GM12875 (cell line): ENCODE measurements around the gene C1orf105.

Experiments used
- H3K4me3 ChIP-seq: one replicate; pipeline ENCODE4 v1.5.1; 2011; ENCODE audit warnings: low read depth, low read length, control low read depth
- CTCF ChIP-seq: IDR thresholded peaks from 2 replicates; pipeline ENCODE4 v1.5.1; 2011; ENCODE audit warnings: low read depth, mild to moderate bottlenecking, control low read depth, inconsistent platforms, low read length, moderate library complexity, borderline replicate concordance; ENCODE audit not compliant: insufficient read depth

The C1orf105 gene

GRCh38 chr1:172380441-172381244 is 39.8 kb upstream of the C1orf105 start:
- no peak for TF ChIP-seq CTCF
- H3K4me3 ChIP-seq = no peak overlapping the region

DNA sequence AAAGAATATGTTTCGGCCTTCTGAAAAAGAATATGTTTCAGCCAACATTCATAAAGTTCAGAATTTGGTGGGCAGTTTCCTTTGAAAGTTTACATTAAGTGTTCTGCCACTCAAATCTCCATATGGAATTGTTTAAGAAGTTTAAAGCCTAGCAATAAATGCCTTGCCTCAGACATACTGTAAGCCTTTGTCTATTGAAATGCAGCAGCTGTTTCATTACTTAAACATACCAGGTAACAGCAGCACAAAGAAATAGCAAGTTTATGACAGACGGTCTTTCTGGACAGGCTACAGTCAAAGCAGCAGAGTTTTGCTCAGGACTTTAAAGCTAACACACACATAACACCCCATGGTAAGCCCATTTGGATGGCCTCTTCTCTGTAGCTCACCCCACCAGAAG is 38.5 kb upstream of the C1orf105 start:
- H3K4me3 ChIP-seq = no peak overlapping the region
- no peak for TF ChIP-seq CTCF

DNA sequence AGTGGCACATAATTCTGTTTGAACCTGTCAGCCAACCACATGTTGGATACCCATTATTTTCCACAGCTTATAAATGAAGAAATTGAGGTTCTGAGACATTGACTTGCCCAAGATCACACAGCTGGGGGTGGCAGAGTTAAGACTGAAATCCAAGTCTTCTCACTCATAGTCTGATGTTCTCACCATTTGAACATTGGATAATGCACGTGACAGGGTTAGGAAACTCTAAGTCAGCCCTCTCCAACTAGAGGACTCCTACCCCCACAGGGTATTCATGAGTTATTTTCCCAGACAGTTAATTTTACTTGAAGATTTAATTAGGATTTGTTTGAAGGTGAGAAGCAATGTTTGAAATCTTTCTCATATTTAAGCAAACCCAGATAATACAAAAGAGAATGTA is 38.1 kb upstream of the C1orf105 start:
- H3K4me3 ChIP-seq = no peak overlapping the region
- no peak for TF ChIP-seq CTCF

- no peak for TF ChIP-seq CTCF
- H3K4me3 ChIP-seq = no peak overlapping the region
Measured at GRCh38 chr1:172382990-172383389, 37.5 kb upstream of the C1orf105 start.

GRCh38 chr1:172383536-172383935 is 36.9 kb upstream of the C1orf105 start:
- no peak overlapping the region for H3K4me3 ChIP-seq
- no peak for TF ChIP-seq CTCF

- TF ChIP-seq CTCF = no peak
- H3K4me3 ChIP-seq = no peak overlapping the region
Measured at GRCh38 chr1:172384656-172385055, 35.8 kb upstream of the C1orf105 start.

DNA sequence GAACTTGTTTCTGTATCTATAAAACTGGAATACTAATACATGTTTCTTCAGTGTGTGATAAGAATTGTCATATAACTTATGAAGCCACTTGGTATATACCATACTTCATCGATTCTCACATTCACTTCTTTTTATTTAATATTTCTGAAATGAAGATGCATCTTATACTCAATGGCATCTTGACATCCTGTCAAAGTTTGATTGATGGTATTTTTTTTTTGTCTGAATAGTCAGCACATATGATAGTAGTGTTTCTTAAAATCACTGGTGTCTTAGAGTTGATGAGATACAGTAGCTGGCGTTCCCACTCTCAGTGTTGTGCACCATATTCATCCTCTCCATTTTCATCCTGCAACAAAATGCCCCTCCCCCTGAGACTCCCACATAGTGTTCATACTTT is 34.4 kb upstream of the C1orf105 start:
- no peak for TF ChIP-seq CTCF
- no peak overlapping the region for H3K4me3 ChIP-seq
